HEK293 (cell line): ENCODE measurements around the gene AIRE.

Source experiments
- CTCF ChIA-PET: fragments of 350-600 bp; formaldehyde crosslinking; extraction: SDS; loops from one replicate; lab custom pipeline; 2021; ENCODE audit warnings: antibody characterized with exemption; lab: Yijun Ruan, JAX
- POLR2A ChIA-PET: fragments of 300-600 bp; formaldehyde crosslinking; extraction: SDS; loops from one replicate; lab custom pipeline; 2020; ENCODE audit warnings: antibody characterized with exemption, inconsistent platforms; lab: Yijun Ruan, JAX
- H3K27ac ChIP-seq: fragments of 200-500 bp; sonication (Bioruptor generic); 2 replicates; pipeline ENCODE4 v1.5.1; 2014; ENCODE audit warnings: low read depth, low read length, control low read depth, inconsistent platforms; ENCODE audit errors: extremely low read depth
- H3K36me3 ChIP-seq, 2 experiments: fragments of 200-500 bp in 1 of 2; sonication (Bioruptor generic) in 1 of 2; 1 replicate in 1 of 2; 2 replicates in 1 of 2; pipeline ENCODE4 v1.5.1; 2014 to 2017; ENCODE audit warnings: inconsistent platforms in 2 of 2, low read length in 2 of 2; ENCODE audit not compliant: control insufficient read depth in 2 of 2, insufficient read depth in 1 of 2
- H3K4me1 ChIP-seq: fragments of 200-500 bp; sonication (Bioruptor generic); 2 replicates; pipeline ENCODE4 v1.5.1; 2014; ENCODE audit warnings: mild to moderate bottlenecking, low read length, inconsistent platforms; ENCODE audit not compliant: control insufficient read depth, insufficient read depth
- H3K4me3 ChIP-seq: 2 replicates; pipeline ENCODE4 v1.5.1; 2011; ENCODE audit warnings: low read depth, mild to moderate bottlenecking, control low read depth, low read length, moderate library complexity
- H3K9me3 ChIP-seq: fragments of 200-500 bp; sonication (Bioruptor generic); 2 replicates; pipeline ENCODE4 v1.5.1; 2014; ENCODE audit warnings: low read depth, low read length, inconsistent platforms; ENCODE audit not compliant: control insufficient read depth, insufficient read depth
- ATF2 ChIP-seq: fragments of 450-650 bp; formaldehyde crosslinking; IDR thresholded peaks from 2 replicates; pipeline ENCODE4 v1.5.1; 2016; ENCODE audit warnings: missing biosample characterization, missing genetic modification characterization, low read depth
- GFI1B ChIP-seq: fragments of 450-650 bp; formaldehyde crosslinking; IDR thresholded peaks from 2 replicates; pipeline ENCODE4 v1.5.1; 2016; ENCODE audit warnings: missing biosample characterization, missing genetic modification characterization
- INSM2 ChIP-seq: fragments of 450-650 bp; formaldehyde crosslinking; IDR thresholded peaks from 2 replicates; pipeline ENCODE4 v1.5.1; 2016; ENCODE audit warnings: missing biosample characterization, missing genetic modification characterization
- PBX3 ChIP-seq: sonication (generic); formaldehyde crosslinking; IDR thresholded peaks from 2 replicates; pipeline ENCODE4 v1.8.1; 2022; ENCODE audit warnings: mild to moderate bottlenecking, moderate library complexity, missing genetic modification reagents
- REPIN1 ChIP-seq: fragments of 450-650 bp; formaldehyde crosslinking; IDR thresholded peaks from 2 replicates; pipeline ENCODE4 v1.5.1; 2017; ENCODE audit warnings: missing biosample characterization, missing genetic modification characterization, low read depth
- SCRT2 ChIP-seq: fragments of 450-650 bp; formaldehyde crosslinking; IDR thresholded peaks from 2 replicates; pipeline ENCODE4 v1.5.1; 2016; ENCODE audit warnings: missing biosample characterization, missing genetic modification characterization
- ZNF362 ChIP-seq: fragments of 450-650 bp; formaldehyde crosslinking; IDR thresholded peaks from 2 replicates; pipeline ENCODE4 v1.5.1; 2016; ENCODE audit warnings: missing biosample characterization, missing genetic modification characterization
- ZNF473 ChIP-seq: fragments of 450-650 bp; formaldehyde crosslinking; IDR thresholded peaks from 2 replicates; pipeline ENCODE4 v1.5.1; 2017; ENCODE audit warnings: missing biosample characterization, missing genetic modification characterization
- ZNF488 ChIP-seq: fragments of 450-650 bp; formaldehyde crosslinking; IDR thresholded peaks from 2 replicates; pipeline ENCODE4 v1.5.1; 2016; ENCODE audit warnings: missing biosample characterization, missing genetic modification characterization
- ZNF501 ChIP-seq: fragments of 450-650 bp; formaldehyde crosslinking; IDR thresholded peaks from 2 replicates; pipeline ENCODE4 v1.5.1; 2016; ENCODE audit warnings: missing biosample characterization, missing genetic modification characterization
- ZNF561 ChIP-seq: fragments of 450-650 bp; IDR thresholded peaks from 2 replicates; pipeline ENCODE4 v1.5.1; 2018; ENCODE audit warnings: missing biosample characterization, missing genetic modification characterization, borderline replicate concordance
- ZNF600 ChIP-seq: fragments of 450-650 bp; formaldehyde crosslinking; IDR thresholded peaks from 2 replicates; pipeline ENCODE4 v1.5.1; 2016; ENCODE audit warnings: missing biosample characterization, missing genetic modification characterization
- ZNF658 ChIP-seq: fragments of 450-650 bp; formaldehyde crosslinking; IDR thresholded peaks from 2 replicates; pipeline ENCODE4; 2016; ENCODE audit warnings: missing biosample characterization, missing genetic modification characterization

Gene AIRE

GRCh38 chr21:44269090-44269489, 16.6 kb upstream of the AIRE start (continued):
- TF ChIP-seq ZNF362 (no peak), REPIN1 (tag by site-specific recombination) (no peak), ZNF561 (no peak), ZNF473 (no peak), SCRT2 (tag by site-specific recombination) (no peak), ATF2 (tag by site-specific recombination) (no peak), ZNF501 (no peak), ZNF658 (tag by site-specific recombination) (no peak)

GRCh38 chr21:44271558-44272283, 14.0 kb upstream of the AIRE start:
- TF ChIP-seq INSM2 (tag by site-specific recombination) (no peak), PBX3 (CRISPR knock-in tag) (no peak), GFI1B (no peak)
- TF ChIP-seq, all 188 proteins: peak for 0
- H3K4me3 ChIP-seq: no peak overlapping the region
- no peaks in the 10 kb centered on the region for H3K4me1 ChIP-seq
- CTCF ChIA-PET: interaction anchor here (0.6 to 0.7 kb wide), 2 partner anchors 26 to 1579 kb away, joined by 3 to 7 read pairs; no protein-coding TSS in a partner anchor
- POLR2A ChIA-PET: no interaction called here
- H3K36me3 ChIP-seq: no peaks in the 10 kb centered on the region
- no peaks in the 10 kb centered on the region for H3K9me3 ChIP-seq
- no peak overlapping the region for H3K27ac ChIP-seq

GRCh38 chr21:44272284-44272858, 13.3 kb upstream of the AIRE start:
- POLR2A ChIA-PET: no interaction called here
- no peak overlapping the region for H3K27ac ChIP-seq
- H3K4me1 ChIP-seq: no peaks in the 10 kb centered on the region
- TF ChIP-seq ZNF488 (tag by site-specific recombination): no peak
- TF ChIP-seq ZNF600 (tag by site-specific recombination): peak; percentile 24; the same call in 1 of the 2 replicates
- H3K4me3 ChIP-seq: no peak overlapping the region
- no peaks in the 10 kb centered on the region for H3K36me3 ChIP-seq
- no peaks in the 10 kb centered on the region for H3K9me3 ChIP-seq
- CTCF ChIA-PET: interaction anchor here (0.6 to 1.0 kb wide), 2 partner anchors 26 to 1579 kb away, joined by 3 to 4 read pairs; no protein-coding TSS in a partner anchor
